SIG-M5 treated with dmso at 0.1 percent for 504 hours (cell line): Measurements from ENCODE around the gene TAGLN3.

Experiments used
- DNase-seq: peaks from one replicate; lab custom pipeline; 2025; ENCODE audit not compliant: unreplicated experiment; lab: John Stamatoyannopoulos, UW

TAGLN3 gene

GRCh38 chr3:111976254-111976653 lies 22.5 kb upstream of the TAGLN3 start:
- no peak for DNase-seq

GRCh38 chr3:111978583-111979433 lies 19.9 kb upstream of the TAGLN3 start, which contains the start of gene ABHD10:
Gene ABHD10, plus strand, starts transcription at chr3:111979026. Its CDS starts 36 bp downstream, at chr3:111979062.
- DNase-seq, result peak; percentile 95

GRCh38 chr3:111979434-111980038 lies 19.2 kb upstream of the TAGLN3 start:
- peak; percentile 85 for DNase-seq

GRCh38 chr3:111980716-111981456 lies 17.8 kb upstream of the TAGLN3 start:
- DNase-seq, result no peak

GRCh38 chr3:111981457-111981763 lies 17.3 kb upstream of the TAGLN3 start:
- DNase-seq, result no peak

GRCh38 chr3:111984636-111985298 lies 14.0 kb upstream of the TAGLN3 start:
- DNase-seq, result no peak

- no peak for DNase-seq
Measured at GRCh38 chr3:111986800-111987199, 11.9 kb upstream of the TAGLN3 start.

GRCh38 chr3:111989061-111989678 lies 9.6 kb upstream of the TAGLN3 start:
- peak; percentile 67 for DNase-seq

- DNase-seq, result no peak
Measured at GRCh38 chr3:111993038-111993437, 5.7 kb upstream of the TAGLN3 start.

GRCh38 chr3:111999484-112000324 lies 982 bp downstream of the TAGLN3 start:
- no peak for DNase-seq

- no peak for DNase-seq
Measured at GRCh38 chr3:112000367-112000771, 1.6 kb downstream of the TAGLN3 start.

- DNase-seq, result no peak
Measured at GRCh38 chr3:112000966-112001365, 2.2 kb downstream of the TAGLN3 start.

- DNase-seq, result no peak
Measured at GRCh38 chr3:112001526-112001925, 2.8 kb downstream of the TAGLN3 start.

GRCh38 chr3:112002096-112002971 lies 3.6 kb downstream of the TAGLN3 start:
- no peak for DNase-seq

- no peak for DNase-seq
Measured at GRCh38 chr3:112003321-112004080, 4.8 kb downstream of the TAGLN3 start.

GRCh38 chr3:112004187-112004586 lies 5.5 kb downstream of the TAGLN3 start:
- no peak for DNase-seq

GRCh38 chr3:112004669-112005068 lies 5.9 kb downstream of the TAGLN3 start:
- no peak for DNase-seq

GRCh38 chr3:112005091-112005672 lies 6.5 kb downstream of the TAGLN3 start:
- DNase-seq, result no peak
